ENCODE data around the gene ACTA1.
"Not testable (repeated sequence)": the region's sequence is repeated elsewhere in the genome, so short reads cannot be mapped to it uniquely, and the experiment has no call there.

Gene ACTA1

GRCh38 chr1:229440851-229441537 lies 7.1 kb upstream of the ACTA1 start:
- no peak for DNase-seq (ENCODE audit: low read depth, low spot score)

GRCh38 chr1:229438021-229438420 lies 4.1 kb upstream of the ACTA1 start:
- DNase-seq (ENCODE audit: low read depth, low spot score), result no peak

- no peak for DNase-seq (ENCODE audit: low read depth, low spot score)
Measured at GRCh38 chr1:229437443-229437842, 3.5 kb upstream of the ACTA1 start.

GRCh38 chr1:229436201-229436600 lies 2.3 kb upstream of the ACTA1 start:
- no peak for DNase-seq (ENCODE audit: low read depth, low spot score)

- DNase-seq (ENCODE audit: low read depth, low spot score), result no peak
Measured at GRCh38 chr1:229434641-229435051, 752 bp upstream of the ACTA1 start.

- no peak for DNase-seq (ENCODE audit: low read depth, low spot score)
Measured at GRCh38 chr1:229433364-229434004, 410 bp downstream of the ACTA1 start.

GRCh38 chr1:229432905-229433304 lies 989 bp downstream of the ACTA1 start:
- no peak for DNase-seq (ENCODE audit: low read depth, low spot score)

GRCh38 chr1:229432116-229432461 lies 1.8 kb downstream of the ACTA1 start:
- no peak for DNase-seq (ENCODE audit: low read depth, low spot score)

- DNase-seq (ENCODE audit: low read depth, low spot score), result no peak
Measured at GRCh38 chr1:229431284-229432115, 2.4 kb downstream of the ACTA1 start.

- DNase-seq (ENCODE audit: low read depth, low spot score), result no peak
Measured at GRCh38 chr1:229430761-229431283, 3.1 kb downstream of the ACTA1 start.

- no peak for DNase-seq (ENCODE audit: low read depth, low spot score)
Measured at GRCh38 chr1:229428256-229428655, 5.6 kb downstream of the ACTA1 start.

- no peak for DNase-seq (ENCODE audit: low read depth, low spot score)
Measured at GRCh38 chr1:229427572-229427971, 6.3 kb downstream of the ACTA1 start.

GRCh38 chr1:229425564-229426159 lies 8.2 kb downstream of the ACTA1 start:
- DNase-seq (ENCODE audit: low read depth, low spot score), result no peak

GRCh38 chr1:229420765-229421164 lies 13.1 kb downstream of the ACTA1 start:
- no peak for DNase-seq (ENCODE audit: low read depth, low spot score)

- DNase-seq (ENCODE audit: low read depth, low spot score), result no peak
Measured at GRCh38 chr1:229420224-229420623, 13.7 kb downstream of the ACTA1 start.

GRCh38 chr1:229418586-229418985 lies 15.3 kb downstream of the ACTA1 start:
- not testable (repeated sequence) for DNase-seq (ENCODE audit: low read depth, low spot score)

- not testable (repeated sequence) for DNase-seq (ENCODE audit: low read depth, low spot score)
Measured at GRCh38 chr1:229412810-229413209, 21.1 kb downstream of the ACTA1 start.

GRCh38 chr1:229412056-229412455 lies 21.8 kb downstream of the ACTA1 start:
- DNase-seq (ENCODE audit: low read depth, low spot score), result no peak

- no peak for DNase-seq (ENCODE audit: low read depth, low spot score)
Measured at GRCh38 chr1:229411434-229412055, 22.3 kb downstream of the ACTA1 start.

- DNase-seq (ENCODE audit: low read depth, low spot score), result no peak
Measured at GRCh38 chr1:229410692-229411433, 23.0 kb downstream of the ACTA1 start.

- DNase-seq (ENCODE audit: low read depth, low spot score), result no peak
Measured at GRCh38 chr1:229410370-229410691, 23.6 kb downstream of the ACTA1 start.
